ENCODE data around the gene FAAH.

Gene FAAH

DNA sequence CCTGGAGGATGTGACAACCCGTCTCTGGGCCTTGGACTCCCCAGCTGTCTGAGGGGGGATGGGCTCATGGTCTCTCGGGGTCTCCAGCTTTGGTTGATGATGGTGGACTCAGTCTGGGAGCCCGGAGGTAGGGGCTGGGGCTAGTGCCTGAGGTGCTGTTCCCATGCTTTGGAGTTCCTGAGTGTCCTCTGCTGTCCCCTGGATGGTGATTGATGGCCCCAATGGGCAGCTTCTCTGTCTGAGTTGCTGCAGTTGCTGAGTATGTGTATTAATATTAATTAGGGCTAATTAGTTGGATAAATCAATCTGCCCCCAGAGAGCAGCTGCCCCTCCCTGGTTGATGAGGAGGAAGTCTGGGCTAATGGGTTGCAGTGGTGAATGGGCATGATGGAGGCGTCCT is 30.6 kb downstream of the FAAH start:
- DNase-seq (ENCODE audit: low read depth) = no peak
- H3K4me3 ChIP-seq (ENCODE audit: low read depth, low read length) = no peak overlapping the region
- no peak for TF ChIP-seq MYC (IDR thresholded peaks at IDR 0.05; ENCODE audit: low read depth, low read length)
- TF ChIP-seq, protein P1, sequence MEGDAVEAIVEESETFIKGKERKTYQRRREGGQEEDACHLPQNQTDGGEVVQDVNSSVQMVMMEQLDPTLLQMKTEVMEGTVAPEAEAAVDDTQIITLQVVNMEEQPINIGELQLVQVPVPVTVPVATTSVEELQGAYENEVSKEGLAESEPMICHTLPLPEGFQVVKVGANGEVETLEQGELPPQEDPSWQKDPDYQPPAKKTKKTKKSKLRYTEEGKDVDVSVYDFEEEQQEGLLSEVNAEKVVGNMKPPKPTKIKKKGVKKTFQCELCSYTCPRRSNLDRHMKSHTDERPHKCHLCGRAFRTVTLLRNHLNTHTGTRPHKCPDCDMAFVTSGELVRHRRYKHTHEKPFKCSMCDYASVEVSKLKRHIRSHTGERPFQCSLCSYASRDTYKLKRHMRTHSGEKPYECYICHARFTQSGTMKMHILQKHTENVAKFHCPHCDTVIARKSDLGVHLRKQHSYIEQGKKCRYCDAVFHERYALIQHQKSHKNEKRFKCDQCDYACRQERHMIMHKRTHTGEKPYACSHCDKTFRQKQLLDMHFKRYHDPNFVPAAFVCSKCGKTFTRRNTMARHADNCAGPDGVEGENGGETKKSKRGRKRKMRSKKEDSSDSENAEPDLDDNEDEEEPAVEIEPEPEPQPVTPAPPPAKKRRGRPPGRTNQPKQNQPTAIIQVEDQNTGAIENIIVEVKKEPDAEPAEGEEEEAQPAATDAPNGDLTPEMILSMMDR (IDR thresholded peaks at IDR 0.05; ENCODE audit: low read depth, low read length) = no peak
- TF ChIP-seq, protein P2, sequence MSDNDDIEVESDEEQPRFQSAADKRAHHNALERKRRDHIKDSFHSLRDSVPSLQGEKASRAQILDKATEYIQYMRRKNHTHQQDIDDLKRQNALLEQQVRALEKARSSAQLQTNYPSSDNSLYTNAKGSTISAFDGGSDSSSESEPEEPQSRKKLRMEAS (IDR thresholded peaks at IDR 0.05; ENCODE audit: low read depth, low read length) = no peak
- no peak for TF ChIP-seq POLR2A (IDR thresholded peaks at IDR 0.05; ENCODE audit: extremely low read depth, insufficient read length)

DNA sequence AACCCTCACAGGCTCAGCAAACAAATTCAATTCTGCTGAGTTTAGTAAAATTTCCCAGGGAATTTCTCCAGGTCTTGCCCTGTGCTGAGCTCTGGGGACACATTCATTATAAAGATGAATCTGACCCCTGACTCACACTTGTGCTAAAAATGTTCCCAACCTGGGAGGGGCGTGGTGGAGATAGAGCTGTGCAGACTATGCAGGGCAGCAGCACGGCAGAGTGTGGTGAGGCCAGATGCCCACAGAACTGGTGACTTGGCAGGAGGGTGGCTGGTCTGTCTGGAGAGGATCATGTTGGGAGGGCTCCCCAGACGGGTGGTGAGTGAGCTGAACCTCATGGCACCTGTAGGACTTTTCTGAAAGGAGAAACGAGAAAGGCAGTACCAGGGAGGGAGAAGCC is 31.6 kb downstream of the FAAH start:
- no peak for TF ChIP-seq POLR2A (IDR thresholded peaks at IDR 0.05; ENCODE audit: extremely low read depth, insufficient read length)
- no peak for TF ChIP-seq MYC (IDR thresholded peaks at IDR 0.05; ENCODE audit: low read depth, low read length)
- TF ChIP-seq, protein P1 (IDR thresholded peaks at IDR 0.05; ENCODE audit: low read depth, low read length) = no peak
- TF ChIP-seq, protein P2 (IDR thresholded peaks at IDR 0.05; ENCODE audit: low read depth, low read length) = no peak
- DNase-seq (ENCODE audit: low read depth) = no peak
- H3K4me3 ChIP-seq (ENCODE audit: low read depth, low read length) = no peak overlapping the region

DNA sequence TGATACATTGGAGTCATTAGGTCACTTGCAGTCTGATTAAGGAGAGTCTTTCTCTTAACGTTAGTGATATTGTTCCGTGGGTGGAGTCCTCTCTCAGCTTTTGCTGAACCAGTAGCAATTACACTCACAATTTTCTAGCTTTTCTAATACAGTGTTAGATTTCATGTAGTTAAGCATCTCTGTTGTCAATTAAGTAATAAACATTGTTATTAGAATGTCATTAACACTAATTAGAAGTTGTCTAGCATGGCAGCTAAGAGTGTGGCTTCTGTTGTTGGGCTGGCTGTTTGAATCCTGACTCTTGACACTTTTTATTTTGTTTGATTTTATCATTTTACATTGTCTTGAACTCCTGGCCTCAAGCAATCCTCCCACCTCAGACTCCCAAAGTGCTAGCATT is 33.4 kb downstream of the FAAH start:
- no peak for DNase-seq (ENCODE audit: low read depth)
- no peak for TF ChIP-seq POLR2A (IDR thresholded peaks at IDR 0.05; ENCODE audit: extremely low read depth, insufficient read length)
- TF ChIP-seq, protein P1 (IDR thresholded peaks at IDR 0.05; ENCODE audit: low read depth, low read length) = no peak
- no peak for TF ChIP-seq MYC (IDR thresholded peaks at IDR 0.05; ENCODE audit: low read depth, low read length)
- TF ChIP-seq, protein P2 (IDR thresholded peaks at IDR 0.05; ENCODE audit: low read depth, low read length) = no peak
- H3K4me3 ChIP-seq (ENCODE audit: low read depth, low read length) = no peak overlapping the region

DNA sequence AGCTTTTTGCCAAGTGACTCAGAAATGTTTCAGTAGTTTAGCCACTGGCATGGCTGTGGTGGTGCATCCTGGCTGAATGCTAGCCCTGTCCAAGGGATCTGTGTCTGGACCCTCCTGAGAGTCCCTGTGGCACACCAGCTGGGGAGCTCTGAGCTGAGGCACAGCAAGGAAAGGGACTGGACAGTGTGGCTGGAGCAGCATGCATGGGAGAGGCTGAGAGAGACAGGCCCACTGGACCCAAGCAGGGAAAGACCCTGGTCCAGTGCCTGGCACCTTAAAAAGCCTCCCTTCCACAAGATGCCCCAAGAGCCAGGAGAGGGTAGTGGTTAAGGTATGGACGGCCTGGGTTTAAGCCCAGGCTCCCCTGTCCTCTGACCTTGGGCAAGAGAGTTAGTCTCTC is 35.3 kb downstream of the FAAH start:
- TF ChIP-seq POLR2A (IDR thresholded peaks at IDR 0.05; ENCODE audit: extremely low read depth, insufficient read length) (no peak), MYC (IDR thresholded peaks at IDR 0.05; ENCODE audit: low read depth, low read length) (no peak)
- TF ChIP-seq, protein P1 (IDR thresholded peaks at IDR 0.05; ENCODE audit: low read depth, low read length) = no peak
- TF ChIP-seq, protein P2 (IDR thresholded peaks at IDR 0.05; ENCODE audit: low read depth, low read length) = no peak
- no peak for DNase-seq (ENCODE audit: low read depth)
- H3K4me3 ChIP-seq (ENCODE audit: low read depth, low read length) = no peak overlapping the region

DNA sequence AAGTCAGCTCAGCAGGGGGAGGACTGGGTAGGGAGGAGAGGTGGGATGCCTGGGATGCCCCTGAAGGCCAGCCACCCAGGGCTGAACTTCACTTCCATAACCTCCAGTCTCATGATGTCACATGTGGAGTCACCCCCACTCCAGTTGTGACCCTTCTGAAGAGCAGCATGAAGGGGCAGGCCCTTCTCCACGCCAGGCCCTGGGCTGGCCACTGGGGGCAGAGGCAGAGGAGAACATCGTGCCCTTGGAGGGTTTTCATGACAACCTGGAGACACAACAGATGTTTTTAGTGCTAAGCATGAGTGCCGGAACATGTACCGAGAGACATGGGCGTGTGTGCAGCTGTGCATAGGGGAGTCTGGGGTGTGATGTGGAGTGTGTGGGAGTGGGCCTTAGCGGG is 37.6 kb downstream of the FAAH start:
- TF ChIP-seq, protein P1 (IDR thresholded peaks at IDR 0.05; ENCODE audit: low read depth, low read length) = no peak
- TF ChIP-seq MYC (IDR thresholded peaks at IDR 0.05; ENCODE audit: low read depth, low read length) (no peak), POLR2A (IDR thresholded peaks at IDR 0.05; ENCODE audit: extremely low read depth, insufficient read length) (no peak)
- TF ChIP-seq, protein P2 (IDR thresholded peaks at IDR 0.05; ENCODE audit: low read depth, low read length) = no peak
- DNase-seq (ENCODE audit: low read depth) = no peak
- no peak overlapping the region for H3K4me3 ChIP-seq (ENCODE audit: low read depth, low read length)
